HG03039 (cell line): Measurements from ENCODE around the gene KRT83.
"Not testable (repeated sequence)": the region's sequence is repeated elsewhere in the genome, so short reads cannot be mapped to it uniquely, and the experiment has no call there.

Source experiments
- ATAC-seq: cut with Tn5 transposase; IDR thresholded peaks from one replicate; pipeline ENCODE4 v1.9.1; 2021; ENCODE audit warnings: mild to moderate bottlenecking, moderate library complexity; ENCODE audit not compliant: unreplicated experiment

Gene KRT83

GRCh38 chr12:52290483-52291134 lies 30.6 kb downstream of the KRT83 start:
- ATAC-seq, result not testable (repeated sequence)

- ATAC-seq, result not testable (repeated sequence)
These were observed 33.1 kb downstream of the KRT83 start for GRCh38 chr12:52287816-52288805.

GRCh38 chr12:52286857-52287785 lies 34.1 kb downstream of the KRT83 start:
- not testable (repeated sequence) for ATAC-seq

DNA sequence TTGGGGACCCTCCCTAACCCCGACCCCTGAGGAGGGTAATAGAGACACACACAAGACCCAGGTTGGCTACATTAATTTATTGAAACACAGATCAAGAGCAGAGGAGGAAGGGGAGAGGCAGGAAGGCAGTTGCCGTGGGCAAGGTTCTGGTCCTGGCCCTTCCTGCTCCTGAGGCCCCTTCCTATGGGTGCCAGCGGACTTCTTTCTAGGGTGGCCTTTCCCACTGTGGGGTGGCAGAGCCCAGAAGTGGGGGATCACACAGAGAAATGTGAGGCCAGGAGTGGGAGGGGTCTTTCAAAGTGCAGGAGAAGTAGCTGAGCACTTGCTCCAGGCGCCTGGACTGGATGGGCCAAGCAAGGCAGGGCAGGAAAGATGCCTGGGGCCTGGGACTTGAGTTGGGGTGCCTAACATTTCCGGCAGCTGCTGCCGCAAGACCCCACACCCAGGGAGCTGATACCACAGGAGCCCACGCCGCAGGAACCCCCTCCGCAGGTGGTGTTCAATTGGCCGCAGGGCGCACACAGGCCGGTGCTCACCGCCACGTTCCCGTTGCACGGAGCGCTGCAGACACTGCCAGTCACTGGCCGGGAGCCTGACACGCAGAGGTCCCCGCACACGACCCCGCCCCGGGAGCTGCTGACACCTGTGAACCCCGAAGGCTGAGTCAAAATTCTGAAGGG lies 35.2 kb downstream of the KRT83 start:
- ATAC-seq, result no peak

DNA sequence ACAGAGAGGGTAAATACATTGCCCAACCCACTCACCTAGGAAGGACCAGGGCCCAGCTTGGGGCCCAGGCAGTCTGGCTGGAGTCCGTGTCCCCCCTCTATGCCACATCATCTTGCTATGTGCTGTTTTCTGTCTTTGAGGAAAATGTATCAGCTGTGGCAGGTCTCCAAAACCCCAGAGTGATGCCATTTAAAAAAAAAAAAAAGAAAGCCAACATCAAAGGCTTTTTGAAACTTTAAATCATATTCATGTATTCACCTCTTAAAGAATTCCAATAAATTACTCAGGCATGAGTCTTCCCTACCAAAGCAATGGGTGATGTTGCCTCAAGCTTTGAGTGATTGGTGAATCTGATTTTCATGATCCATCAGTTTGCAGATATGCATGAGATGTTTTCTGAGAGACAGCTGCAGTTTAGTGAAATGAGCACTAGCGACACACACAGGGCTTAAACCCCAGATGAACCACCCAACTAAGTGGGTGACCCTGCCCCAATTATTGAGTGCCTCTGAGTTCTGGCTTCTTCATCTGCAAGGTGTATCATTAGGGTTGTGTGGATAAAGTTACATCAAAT lies 35.9 kb downstream of the KRT83 start:
- ATAC-seq, result no peak

DNA sequence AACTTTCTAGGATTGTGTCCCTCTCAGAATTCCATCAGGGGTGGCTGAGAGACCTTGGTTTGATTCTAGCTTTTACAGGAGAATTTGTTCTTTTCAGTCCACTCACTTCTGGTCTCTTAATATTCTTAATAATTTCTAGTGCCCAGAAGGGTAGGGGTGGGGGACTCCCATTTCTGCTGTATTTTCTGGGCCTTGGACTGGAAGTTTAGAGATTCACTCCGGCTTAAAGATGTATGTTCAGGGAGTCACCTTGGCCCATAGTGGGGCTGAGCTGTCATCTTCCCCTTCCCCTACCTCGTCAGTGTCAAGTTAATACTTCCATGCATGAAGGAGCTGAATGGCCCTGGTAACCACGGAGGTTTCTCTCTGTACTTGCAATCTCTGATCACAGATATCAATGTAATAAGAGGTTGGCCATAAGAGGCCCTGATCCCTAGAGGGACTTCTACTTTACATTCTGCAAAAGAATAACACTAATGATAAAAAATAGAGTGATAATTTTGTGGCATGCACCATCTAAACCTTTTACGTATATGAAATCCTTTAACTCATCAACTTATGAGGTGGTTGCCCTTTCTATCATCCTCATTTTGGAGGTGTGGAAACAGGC lies 36.5 kb downstream of the KRT83 start:
- no peak for ATAC-seq

GRCh38 chr12:52280796-52281560 lies 40.2 kb downstream of the KRT83 start:
- no peak for ATAC-seq

GRCh38 chr12:52280319-52280795 lies 40.8 kb downstream of the KRT83 start:
- no peak for ATAC-seq

GRCh38 chr12:52279422-52280318 lies 41.5 kb downstream of the KRT83 start:
- no peak for ATAC-seq

DNA sequence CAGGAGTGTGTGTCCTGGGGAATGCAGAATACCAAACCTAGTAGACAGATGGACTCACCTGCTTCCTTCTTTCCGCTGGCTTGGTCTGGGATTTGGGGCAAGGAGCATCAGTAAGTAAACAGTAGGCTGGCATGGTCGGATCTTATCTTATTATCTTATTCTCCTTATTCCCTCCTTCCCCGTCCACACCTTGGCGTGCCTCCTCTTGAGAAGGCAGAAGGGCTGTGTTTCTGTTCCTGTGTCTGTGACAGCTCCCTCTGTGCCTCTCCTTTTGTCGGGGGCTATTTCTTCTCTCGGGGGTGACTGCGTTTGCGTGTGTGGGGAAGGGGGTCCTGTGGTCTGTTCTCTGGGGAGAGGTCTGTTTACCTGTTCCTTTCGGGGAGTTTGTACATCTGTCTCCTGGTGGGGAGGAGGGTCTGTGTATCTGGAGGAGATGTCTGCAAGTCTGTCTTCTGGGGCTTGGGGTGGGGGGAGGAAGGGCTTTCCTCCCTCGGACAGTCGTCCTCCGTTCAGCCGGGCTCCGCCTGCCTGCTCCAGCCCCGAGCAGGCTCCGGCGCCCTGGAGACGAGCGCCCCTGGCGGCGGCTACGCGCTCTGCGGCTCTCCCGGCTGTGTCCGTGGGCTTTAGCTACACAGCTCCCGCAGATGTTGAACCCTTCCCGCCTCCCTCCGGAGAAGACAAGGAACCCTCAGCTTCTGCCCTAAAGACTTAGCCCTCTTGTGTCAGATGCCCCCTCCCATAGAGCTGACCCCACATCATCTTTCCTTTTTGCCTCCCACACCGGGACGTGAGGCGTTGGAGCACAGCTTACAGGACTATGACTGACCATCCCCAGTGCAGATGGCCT lies 42.4 kb downstream of the KRT83 start:
- ATAC-seq, result peak; percentile 76

DNA sequence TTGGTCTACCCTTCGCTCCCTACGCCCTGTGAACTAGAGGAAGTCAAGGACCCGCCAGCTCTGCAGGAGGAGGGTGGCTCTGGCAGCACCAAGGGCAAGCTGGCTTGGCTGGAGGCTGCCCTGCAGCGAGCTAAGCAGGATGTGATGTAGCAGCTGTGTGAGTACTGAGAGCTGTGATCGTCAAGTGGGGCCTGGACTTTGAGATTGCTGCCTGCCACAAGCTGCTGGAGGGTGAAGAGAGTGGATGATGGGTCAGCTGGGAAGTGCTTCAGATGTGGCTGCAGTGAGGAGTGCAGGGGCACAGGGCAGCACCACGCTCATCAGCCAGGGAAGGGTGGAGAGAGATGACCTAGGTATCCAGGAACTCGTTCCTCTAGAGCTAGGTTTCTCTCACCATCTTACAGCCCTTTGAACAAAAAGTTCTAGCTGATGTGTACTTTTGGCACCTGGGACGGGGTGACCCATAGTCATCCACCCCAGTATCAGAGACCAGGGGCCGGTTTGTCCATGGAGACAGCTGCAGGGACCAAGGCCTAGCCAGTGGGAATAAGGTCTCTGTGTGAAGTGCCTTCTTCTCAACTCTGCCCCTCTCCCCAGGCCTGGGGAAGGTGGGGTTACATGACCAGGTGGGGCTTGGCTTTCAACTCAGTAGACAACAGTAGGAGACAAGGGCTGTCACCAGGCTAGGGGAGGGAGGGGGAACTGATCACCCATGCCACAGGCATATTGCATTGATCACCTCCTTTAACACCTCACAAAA lies 43.5 kb downstream of the KRT83 start:
- no peak for ATAC-seq

DNA sequence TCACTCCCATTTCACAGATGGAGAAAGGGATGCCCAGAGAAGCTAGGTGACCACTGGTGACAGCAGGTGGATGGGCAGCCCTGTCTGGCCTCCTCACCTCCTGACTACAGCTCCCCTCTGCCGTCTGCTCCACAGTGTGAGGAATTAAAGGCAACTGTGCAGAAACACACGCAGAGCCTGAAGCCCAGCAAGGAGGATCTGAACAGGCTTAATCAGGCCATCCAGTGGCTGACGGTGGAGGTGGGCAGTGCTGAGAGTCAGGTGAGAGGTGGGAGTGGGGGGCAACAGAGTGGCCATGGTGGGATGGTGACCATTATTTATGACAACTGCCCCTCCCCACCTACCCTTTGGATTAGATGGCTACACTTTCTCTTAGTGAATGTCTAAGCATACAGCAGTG lies 45.5 kb downstream of the KRT83 start:
- no peak for ATAC-seq

GRCh38 chr12:52274521-52275120 lies 46.6 kb downstream of the KRT83 start, which contains the start of gene KRT86:
Gene KRT86, plus strand, starts transcription at chr12:52274645. Its CDS starts 27,272 bp downstream, at chr12:52301917.
- no peak for ATAC-seq

DNA sequence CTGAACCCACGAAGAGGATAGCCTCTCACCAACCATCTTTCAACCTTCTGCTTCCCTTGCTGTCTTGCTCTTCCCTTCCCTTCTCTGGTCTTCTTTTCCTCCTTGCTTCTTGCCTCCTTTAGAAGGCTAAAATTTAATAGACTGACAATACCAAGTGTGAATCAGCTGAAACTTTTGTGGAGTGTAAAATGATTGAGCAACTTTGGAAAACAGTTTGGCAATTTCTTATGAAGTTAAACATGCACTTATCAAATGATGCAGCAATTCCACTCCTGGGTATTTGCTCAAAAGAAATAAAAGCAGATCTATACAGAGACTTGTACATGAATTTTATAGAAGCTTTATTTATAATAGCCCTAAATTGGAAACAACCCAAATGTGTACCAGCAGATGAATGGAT lies 50.0 kb downstream of the KRT83 start:
- no peak for ATAC-seq

- no peak for ATAC-seq
These were observed 50.6 kb downstream of the KRT83 start for GRCh38 chr12:52270541-52271070.
